Activated CD4-positive, CD25-positive, alpha-beta regulatory T cell treated with anti-CD3 and anti-CD28 coated beads, Interleukin-2, amount 50 U/mL, for 16 hours (primary cell): ENCODE results near the gene NRP2.

ENCODE experiments used
- DNase-seq: peaks from one replicate; pipeline ENCODE4 v3.0.0-alpha.2; 2020; ENCODE audit warnings: low read depth, low spot score

The NRP2 gene

GRCh38 chr2:205803500-205803899 lies 121.2 kb downstream of the NRP2 start:
- no peak for DNase-seq

GRCh38 chr2:205805136-205805535 lies 122.8 kb downstream of the NRP2 start:
- DNase-seq: no peak

GRCh38 chr2:205806143-205806905 lies 124.0 kb downstream of the NRP2 start:
- DNase-seq: no peak

GRCh38 chr2:205807229-205807628 lies 124.9 kb downstream of the NRP2 start:
- no peak for DNase-seq

- DNase-seq: no peak
Measured at GRCh38 chr2:205807758-205808157, 125.5 kb downstream of the NRP2 start.

- DNase-seq: no peak
Measured at GRCh38 chr2:205808486-205809121, 126.3 kb downstream of the NRP2 start.

- DNase-seq: no peak
Measured at GRCh38 chr2:205811387-205811786, 129.1 kb downstream of the NRP2 start.

- DNase-seq: no peak
Measured at GRCh38 chr2:205814039-205814364, 131.7 kb downstream of the NRP2 start.

GRCh38 chr2:205815673-205816072 lies 133.4 kb downstream of the NRP2 start:
- no peak for DNase-seq

- DNase-seq: no peak
Measured at GRCh38 chr2:205816268-205816667, 134.0 kb downstream of the NRP2 start.

GRCh38 chr2:205822579-205822978 lies 140.3 kb downstream of the NRP2 start:
- DNase-seq: no peak

- DNase-seq: no peak
Measured at GRCh38 chr2:205827809-205828365, 145.6 kb downstream of the NRP2 start.

GRCh38 chr2:205833864-205834263 lies 151.6 kb downstream of the NRP2 start:
- DNase-seq: no peak

GRCh38 chr2:205834796-205835195 lies 152.5 kb downstream of the NRP2 start:
- DNase-seq: no peak

GRCh38 chr2:205835251-205835791 lies 153.0 kb downstream of the NRP2 start:
- DNase-seq: no peak

- DNase-seq: no peak
Measured at GRCh38 chr2:205835923-205836322, 153.6 kb downstream of the NRP2 start.

GRCh38 chr2:205836477-205837221 lies 154.3 kb downstream of the NRP2 start:
- no peak for DNase-seq

GRCh38 chr2:205837663-205838062 lies 155.4 kb downstream of the NRP2 start:
- no peak for DNase-seq

- DNase-seq: no peak
Measured at GRCh38 chr2:205845446-205845845, 163.1 kb downstream of the NRP2 start.
